GM19397 (cell line): ENCODE measurements around the gene RTF2.
"Not testable (repeated sequence)": the region's sequence is repeated elsewhere in the genome, so short reads cannot be mapped to it uniquely, and the experiment has no call there.

Experiments
- ATAC-seq: cut with Tn5 transposase; IDR thresholded peaks from one replicate; pipeline ENCODE4 v1.9.1; 2021; ENCODE audit warnings: mild to moderate bottlenecking, moderate library complexity; ENCODE audit not compliant: unreplicated experiment

Gene RTF2

DNA sequence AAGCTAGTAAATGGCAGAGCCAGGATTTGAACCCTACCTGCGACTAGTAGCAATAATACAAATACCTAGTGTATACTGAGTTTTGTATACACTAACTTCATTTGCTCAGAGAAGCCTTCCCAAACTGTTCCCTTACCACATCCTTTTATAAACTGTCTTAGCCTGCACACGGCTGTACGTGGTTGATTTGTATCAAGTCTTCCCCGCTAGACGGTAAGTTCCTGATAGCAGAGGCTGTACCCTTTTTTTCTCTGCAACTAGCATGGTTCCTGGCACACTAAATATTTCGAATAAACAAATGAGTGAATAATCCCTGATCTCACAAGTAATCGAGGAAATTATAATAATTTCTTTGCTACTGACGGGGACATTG lies 636 bp downstream of the RTF2 start:
- ATAC-seq, result no peak

DNA sequence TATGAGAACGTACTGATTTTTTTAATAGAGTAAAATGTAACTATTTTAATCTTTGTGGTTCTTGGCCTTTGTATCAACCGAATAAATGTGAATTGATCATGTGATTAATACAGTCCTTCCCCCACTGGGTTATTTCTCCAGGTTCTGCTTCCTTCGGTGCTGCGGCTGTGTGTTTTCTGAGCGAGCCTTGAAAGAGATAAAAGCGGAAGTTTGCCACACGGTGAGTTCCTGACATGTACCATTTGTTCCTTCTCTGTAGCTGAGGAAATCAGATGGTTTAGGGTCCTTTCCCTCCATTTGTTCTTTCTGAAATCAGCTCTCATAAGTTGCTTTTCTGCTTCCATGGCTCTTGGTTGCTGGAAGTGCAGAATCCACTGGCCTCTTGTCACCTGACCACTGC lies 15.5 kb downstream of the RTF2 start:
- ATAC-seq, result no peak

DNA sequence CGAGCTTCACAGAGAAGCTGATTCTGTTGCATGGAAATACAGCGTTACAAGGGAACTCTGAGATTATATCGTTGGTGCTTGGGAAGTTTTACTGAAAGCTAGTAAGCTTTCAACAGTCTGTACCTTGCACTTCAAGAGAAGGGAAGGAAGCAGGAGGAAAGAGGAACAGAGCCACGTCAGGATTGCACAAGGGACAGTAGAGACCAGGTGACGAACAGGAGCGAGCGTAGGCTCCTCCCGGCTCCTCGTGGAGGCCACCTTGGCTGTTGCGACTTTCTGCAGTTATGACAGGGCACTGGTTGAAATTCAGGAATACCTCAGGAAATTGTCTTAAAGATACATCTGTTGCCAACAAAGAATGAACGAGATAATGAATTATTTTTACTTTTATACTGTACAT lies 18.8 kb downstream of the RTF2 start:
- no peak for ATAC-seq

DNA sequence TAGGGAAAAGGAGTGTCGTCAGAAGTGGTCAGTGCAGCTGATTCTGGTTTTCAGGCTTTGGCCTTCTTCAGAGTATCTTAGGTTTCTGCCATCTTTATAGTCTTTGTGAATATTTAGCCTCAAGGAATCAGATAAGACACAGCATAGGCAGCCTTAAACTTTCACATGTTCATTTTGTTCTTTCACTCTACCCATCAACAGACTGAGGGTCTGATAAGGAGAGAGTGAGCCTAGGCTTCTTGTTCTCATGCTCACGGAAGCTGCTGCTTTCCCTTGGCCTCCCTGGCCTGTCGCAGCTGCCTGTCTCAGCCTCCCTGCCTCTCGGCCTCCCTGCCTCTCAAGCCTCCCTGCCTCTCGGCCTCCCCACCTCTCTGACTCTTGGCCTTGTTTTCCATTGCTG lies 20.1 kb downstream of the RTF2 start:
- ATAC-seq, result no peak

DNA sequence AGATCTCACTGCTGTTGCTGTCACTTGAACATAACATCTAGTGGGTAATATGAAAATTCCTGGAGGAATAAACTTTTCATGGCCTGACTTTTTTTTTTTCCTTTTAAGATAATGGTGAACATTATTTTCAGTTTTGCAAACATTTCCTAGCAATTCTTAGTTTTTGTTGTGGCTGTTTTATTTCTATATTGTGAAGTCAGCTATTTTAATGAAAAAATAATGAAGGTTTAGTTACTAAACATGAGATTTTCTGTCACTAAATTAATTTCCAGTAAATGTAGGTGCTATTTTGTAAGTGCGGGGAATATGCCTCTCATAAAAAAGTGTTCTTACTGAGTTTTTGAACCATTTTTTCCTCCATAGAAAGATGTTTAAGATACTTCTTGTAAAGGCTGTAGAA lies 32.7 kb downstream of the RTF2 start:
- ATAC-seq, result no peak

DNA sequence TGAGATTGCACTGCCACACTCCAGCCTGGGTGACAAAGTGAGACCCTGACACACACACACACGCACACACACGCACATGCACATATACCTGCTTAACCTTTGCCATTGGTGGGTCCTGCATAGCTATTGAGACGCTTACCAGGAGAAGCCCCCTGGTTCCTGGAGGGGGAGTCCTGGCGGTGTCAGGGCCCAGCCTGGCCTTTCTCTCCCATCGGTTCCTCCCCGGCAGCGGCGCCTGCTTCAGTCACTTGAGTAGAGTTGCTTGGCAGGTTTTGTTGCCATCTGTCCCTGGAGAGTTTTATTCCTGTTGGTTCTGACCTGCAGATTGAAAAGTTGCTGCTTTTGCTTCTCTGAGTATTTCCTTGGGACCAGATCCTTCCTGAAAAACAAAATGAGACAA lies 35.5 kb downstream of the RTF2 start:
- ATAC-seq, result no peak

DNA sequence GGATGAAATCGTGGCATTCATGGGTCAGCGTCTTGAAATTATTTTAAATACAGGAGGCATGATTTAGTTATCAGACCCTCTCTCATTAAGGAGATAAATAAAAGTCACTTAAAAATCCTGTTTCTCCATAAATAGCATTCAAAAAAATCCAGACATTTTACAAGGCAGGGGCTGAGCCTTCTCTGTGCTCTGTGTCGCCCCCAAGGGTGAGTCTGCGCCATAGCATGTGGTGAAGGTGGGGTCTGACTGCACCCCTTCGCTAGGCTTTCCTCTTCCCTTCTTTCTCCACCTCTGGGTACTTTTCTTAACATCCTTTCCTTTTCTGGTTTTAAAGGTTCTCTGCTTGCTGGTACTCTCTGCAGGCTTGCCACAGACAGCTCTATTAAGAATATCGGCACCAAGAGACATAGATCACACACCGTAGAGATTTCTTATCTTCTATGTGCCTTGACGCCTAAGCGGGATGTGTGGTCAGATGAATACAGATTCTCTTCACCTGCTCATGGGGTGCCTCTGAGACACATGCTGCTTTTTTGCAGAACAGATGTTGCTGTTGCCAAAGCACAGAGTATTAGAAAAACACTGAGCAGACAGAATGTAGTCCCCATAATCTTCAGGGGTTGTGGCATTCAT lies 36.1 kb downstream of the RTF2 start:
- no peak for ATAC-seq

DNA sequence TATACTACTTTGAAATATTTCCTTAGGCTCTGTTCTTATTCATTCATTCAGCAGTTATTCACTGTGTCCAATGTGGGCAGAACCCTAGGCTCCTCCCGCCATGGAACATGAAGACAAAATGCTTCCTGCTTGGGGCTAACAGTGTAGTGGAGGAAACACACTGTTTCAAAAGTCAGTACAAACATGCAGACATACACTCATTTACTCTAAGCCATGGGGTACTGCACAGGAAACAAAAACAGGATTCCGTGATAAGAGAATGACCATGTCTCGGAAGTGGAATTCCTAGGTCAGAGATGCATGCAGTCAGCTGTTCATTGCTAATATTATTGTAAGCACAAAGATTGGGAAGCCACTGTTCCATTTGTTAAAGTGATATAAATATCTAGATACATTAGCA lies 37.7 kb downstream of the RTF2 start:
- ATAC-seq, result no peak

DNA sequence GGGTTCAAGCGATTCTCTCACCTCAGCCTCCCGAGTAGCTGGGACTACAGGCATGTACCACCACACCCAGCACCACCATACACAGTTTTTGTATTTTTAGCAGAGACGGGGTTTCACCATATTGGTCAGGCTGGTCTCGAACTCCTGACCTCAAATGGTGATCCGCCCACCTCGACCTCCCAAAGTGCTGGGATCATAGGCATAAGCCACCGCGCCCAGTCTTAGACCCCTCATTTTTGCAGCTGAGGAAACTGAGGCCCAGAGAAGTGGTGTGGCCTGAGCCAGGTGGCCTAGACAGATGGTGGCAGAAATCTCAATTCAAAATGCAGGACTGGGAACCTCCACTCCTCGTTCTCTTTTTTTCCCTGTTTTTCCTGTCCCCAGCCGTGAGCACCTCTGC lies 43.5 kb downstream of the RTF2 start:
- no peak for ATAC-seq

DNA sequence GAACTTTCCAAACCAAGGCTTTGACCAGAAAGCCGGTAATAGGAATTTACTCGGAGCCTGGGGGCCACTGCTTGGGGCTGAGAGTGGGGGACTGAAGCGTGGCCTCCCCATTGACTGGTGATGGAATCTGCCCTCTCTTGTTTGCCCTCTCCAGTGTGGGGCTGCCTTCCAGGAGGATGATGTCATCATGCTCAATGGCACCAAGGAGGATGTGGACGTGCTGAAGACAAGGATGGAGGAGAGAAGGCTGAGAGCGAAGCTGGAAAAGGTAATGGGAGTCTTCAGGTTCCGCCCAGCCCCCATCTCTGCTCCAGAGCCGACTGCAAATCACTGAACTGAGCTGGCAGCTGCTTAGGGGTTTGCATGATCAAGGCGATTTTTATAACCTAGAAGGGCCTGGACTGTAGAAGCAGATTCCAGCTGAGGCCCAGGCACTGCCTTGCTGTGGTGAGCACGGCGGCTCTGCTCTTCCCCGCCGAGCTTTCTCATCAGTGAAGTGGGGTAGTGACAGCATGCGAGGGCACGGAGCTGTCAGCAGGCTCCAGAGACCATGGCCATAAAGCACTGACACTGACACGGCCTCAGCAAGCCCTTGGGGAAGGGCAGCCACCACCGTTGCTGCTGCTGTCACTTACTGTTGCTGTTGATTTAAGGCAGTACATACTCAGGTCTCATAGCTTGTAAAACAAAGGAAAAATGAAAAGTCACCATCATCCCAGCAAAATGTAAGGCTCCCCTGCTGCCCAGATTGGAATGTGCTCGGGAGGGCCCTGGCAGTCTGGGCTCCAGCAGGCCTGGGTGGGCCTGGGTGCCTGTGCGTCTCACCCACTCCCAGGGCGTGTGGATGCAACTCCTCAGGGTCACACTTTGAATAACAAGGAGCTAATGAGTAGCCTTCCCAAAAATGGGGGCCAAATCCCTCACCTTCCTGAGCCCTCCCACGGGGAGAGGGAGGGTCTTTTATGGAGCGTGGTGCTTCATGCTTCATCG lies 45.0 kb downstream of the RTF2 start:
- ATAC-seq, result no peak

DNA sequence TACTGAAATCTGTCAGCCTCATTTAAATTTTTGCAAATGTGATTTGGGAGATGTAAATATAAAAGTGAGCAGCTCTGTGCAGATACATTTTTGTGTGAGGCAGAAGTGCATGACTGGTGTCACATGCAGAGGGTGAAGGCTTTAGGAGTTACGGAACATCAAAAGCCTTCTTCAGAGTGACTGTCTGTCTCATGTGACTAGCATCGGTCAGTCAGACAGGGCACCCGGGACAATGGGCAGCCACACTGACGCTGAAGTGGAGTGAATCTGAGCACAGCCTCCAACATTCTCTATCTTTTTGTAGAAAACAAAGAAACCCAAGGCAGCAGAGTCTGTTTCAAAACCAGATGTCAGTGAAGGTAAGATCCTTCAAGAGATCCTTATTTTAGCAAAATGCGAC lies 48.2 kb downstream of the RTF2 start:
- ATAC-seq, result no peak

DNA sequence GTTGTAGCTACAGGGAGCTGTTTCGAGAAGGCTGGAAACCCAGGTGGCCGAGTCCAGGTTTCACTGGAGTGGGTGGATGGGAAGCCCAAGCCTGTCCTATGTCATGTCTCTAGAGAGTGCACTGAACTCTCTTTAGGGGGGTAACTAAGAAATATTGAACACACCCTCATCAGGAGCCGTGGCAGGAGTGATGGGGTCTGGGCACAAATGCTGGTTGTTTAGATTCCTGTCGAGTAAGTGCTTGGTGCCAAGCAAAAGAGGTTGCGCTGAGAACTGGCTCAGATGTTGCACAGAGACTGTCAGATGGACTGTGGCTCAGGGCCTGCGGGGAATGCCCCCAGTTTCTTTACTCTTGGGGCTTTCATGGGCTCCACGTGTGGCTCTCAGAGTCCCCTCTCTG lies 48.8 kb downstream of the RTF2 start:
- ATAC-seq, result no peak

DNA sequence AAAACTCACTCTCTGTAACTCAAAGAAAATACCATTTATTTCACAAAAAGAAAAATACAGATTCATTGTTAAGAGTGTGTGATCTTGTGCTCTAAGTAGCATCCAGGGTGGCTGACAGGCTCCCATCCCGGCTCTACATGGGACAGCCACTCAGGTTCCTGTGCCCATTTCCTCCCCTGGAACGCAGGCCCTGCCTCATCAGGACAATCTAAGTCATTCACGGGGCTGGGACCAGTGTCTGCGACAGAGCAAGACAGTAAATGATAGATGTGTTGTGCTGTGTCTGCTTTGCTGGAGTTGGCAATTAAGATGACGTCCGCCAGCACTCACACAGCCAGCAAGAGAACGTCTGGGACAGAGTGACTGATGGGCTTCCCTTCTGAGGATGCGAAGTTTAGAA lies 49.2 kb downstream of the RTF2 start:
- no peak for ATAC-seq

DNA sequence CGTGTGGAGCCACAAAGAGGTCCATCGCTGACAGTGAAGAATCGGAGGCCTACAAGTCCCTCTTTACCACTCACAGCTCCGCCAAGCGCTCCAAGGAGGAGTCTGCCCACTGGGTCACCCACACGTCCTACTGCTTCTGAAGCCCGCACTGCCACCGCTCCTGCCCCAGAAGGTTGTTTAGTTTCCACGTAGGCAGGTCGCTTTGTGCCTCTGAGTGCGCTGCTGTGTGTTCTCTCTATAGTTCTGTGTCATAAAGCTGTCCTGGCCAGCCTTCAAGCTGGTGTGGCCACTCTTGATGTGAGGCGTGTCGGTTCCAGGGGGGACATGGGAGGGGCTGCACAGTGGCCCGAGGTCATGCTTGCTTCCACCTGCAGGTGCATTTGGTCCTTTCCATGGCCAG lies 49.7 kb downstream of the RTF2 start:
- no peak for ATAC-seq

DNA sequence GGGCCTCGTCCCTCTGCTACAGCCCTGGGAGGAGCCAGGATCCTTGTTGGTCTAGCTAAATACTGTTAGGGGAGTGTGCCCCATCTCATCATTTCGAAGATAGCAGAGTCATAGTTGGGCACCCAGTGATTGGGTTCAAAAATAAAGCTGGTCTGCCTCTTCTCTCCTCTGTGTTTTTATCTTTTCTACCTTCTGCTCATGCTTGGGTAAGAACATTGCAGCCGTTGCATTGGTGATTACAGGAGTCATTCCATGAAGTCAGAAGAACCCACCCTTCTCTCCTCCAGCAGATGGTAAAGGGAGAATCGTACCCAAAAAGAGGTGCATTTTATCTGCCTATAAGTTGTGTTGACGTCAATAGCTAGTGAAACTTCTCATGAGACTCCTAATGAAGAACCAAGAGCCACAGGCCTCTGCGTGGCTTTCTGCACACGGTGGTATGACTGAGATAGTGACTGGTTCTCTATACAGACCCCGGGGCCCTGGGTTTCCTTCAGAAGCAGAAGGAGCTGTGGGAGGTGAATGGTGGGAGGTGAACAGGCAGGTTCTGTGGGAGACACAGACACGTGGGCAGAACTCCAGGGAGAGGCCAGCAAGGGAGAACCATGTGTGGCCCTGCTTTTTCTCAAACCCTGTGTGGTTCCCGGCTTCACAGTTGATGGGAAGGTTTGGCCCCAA lies 50.4 kb downstream of the RTF2 start:
- no peak for ATAC-seq

DNA sequence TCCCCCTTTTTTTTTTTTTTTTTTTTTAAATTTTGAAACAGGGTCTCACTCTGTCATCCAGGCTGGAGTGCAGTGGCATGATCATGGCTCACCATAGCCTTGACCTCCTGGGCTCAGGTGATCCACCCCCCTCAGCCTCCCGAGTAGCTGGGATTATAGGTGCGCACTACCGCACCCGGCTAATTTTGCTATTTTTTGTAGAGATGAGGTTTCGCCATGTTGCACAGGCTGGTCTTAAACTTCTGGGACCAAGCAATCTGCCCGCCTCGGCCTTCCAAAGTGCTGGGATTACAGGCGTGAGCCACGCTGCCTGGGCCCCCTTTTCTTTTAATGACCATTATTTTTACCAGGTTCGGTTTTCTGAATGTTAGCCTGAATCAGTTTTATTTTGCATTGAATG lies 51.1 kb downstream of the RTF2 start:
- ATAC-seq, result no peak

DNA sequence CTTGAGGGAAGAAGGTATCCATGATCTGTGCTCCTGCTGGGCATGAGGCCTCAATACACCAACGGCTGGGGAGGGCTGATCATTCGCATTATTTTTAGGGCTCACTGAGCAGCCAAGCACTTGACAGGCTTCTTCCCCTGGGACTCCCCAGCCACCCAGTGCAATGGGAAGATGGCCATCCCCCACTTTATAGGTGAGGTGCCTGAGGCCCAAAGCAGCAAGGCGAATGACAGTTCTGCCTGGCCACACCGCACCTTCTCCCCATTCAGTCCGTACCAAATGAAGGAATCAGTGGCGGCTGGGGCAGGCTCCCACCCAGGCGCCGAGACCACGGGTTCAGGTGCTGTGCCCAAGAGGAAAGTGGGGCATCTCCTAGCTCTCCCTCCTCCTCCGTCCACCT lies 51.8 kb downstream of the RTF2 start:
- ATAC-seq, result no peak

DNA sequence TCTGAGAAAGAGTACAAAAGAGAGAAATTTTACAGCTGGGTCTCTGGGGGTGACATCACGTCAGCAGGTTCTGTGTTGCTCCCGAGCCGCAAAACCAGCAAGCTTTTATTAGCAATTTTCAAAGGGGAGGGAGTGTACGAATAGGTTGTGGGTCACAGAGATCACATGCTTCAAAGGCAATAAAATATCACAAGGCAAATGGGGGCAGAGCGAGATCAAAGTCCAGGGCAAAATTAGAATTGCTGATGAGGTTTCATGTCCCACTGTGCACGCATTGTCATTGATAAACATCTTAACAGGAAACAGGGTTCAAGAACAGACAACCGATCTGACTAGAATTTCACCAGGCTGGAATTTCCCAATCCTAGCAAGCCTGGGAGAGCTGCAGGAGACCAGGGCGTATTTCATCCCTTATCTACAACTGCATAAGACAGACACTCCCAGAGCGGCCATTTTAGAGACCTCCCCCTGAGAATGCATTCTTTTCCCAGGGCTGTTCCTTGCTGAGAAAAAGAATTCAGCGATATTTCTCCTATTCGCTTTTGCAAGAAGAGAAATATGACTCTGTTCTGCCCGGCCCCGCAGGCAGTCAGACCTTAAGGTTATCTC lies 52.4 kb downstream of the RTF2 start:
- not testable (repeated sequence) for ATAC-seq

DNA sequence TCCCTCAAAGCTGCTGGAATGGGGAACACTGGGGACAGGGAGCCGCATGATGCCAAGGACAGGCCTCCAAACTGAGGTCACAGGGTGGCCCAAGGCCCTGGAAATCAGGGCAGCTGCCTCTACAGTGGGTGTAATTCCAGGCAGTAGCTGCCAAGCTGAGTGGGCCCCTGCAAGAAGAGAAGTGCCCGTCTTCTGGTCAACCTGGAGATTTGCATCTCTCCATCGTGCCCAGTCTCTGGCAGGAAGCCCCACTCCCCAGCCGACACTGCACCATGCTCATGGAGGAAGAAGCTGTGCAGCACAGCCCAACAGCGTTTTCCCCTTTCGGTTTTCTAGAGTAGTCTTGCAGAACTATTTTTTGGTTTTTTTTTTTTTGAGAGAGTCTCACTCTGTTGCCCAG lies 53.9 kb downstream of the RTF2 start:
- ATAC-seq, result no peak

DNA sequence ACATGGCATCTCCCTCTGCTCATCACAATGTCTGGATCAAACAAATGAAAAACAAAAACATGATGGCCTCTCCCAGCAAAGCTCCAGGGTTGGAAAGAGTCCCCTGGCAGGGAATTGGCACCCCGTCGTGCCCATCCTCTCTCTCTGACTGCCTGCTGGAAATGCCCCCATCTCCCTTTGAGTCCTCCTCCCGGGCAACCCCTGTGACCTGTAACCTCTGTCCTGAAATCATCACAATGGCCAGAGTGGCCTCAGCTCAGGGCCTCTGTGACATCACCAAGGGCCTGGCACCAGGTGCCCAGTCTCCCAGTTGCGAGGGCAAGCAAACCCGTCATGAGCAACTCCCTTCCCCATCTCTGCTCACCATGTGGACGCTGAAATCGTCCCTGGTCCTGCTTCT lies 56.0 kb downstream of the RTF2 start, which contains the start of gene FAM209A:
TSS of gene FAM209A (plus strand) at position 301 of the 400 bp plus-strand sequence. CDS start at position 366, 65 bp downstream.
- not testable (repeated sequence) for ATAC-seq

DNA sequence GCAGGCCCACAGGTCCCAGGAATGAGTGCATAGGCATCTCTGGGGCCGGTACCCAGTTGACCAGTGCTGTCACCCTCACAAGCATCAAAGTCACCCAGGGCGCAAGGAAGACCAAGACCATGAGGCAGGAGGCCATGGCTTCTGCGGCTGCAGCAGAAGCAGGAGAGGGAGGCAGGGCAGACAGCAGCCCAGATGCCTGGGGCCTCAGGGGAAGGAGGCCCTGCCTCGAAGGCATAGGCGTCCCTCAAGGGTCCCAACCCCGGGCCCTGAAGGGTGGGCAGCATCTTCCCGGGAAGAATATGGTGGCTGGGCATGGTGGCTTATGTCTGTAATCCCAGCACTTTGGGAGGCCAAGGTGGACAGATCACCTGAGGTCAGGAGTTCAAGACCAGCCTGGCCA lies 59.1 kb downstream of the RTF2 start:
- ATAC-seq, result no peak
